GM10266 (cell line): Measurements from ENCODE around the gene ZSWIM6.

Experiments used
- DNase-seq: peaks from one replicate; pipeline ENCODE4 v3.0.0; 2012; ENCODE audit errors: extremely low spot score
- CTCF ChIP-seq: IDR thresholded peaks from 2 replicates; pipeline ENCODE4 v1.5.1; 2012; ENCODE audit warnings: mild to moderate bottlenecking, low read depth; ENCODE audit not compliant: control insufficient read depth, insufficient read depth; ENCODE audit errors: missing control alignments

Gene ZSWIM6

GRCh38 chr5:61350535-61350934 lies 18.5 kb downstream of the ZSWIM6 start:
- TF ChIP-seq CTCF, result no peak

DNA sequence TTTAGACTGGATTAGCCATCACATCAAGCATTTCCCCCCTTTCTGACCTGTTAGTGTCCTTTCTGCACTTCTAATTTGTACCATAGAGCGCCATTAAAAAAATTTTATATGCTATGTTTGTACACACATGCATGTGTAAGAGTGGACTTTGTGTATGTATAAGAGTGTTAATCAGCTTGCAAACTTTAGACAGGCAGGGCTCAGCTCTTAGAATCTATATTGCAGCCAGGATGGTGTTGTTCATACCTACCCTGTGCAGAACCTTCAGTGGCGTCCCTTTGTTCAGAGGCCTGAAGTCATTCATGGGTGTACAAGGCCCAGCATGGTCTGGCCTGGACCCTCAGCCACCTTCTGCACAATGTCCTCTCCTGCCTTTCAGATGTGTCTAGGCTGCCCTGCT lies 19.7 kb downstream of the ZSWIM6 start:
- no peak for TF ChIP-seq CTCF

More at GRCh38 chr5:61350535-61350934, 18.5 kb downstream of the ZSWIM6 start:
- DNase-seq, result no peak

DNA sequence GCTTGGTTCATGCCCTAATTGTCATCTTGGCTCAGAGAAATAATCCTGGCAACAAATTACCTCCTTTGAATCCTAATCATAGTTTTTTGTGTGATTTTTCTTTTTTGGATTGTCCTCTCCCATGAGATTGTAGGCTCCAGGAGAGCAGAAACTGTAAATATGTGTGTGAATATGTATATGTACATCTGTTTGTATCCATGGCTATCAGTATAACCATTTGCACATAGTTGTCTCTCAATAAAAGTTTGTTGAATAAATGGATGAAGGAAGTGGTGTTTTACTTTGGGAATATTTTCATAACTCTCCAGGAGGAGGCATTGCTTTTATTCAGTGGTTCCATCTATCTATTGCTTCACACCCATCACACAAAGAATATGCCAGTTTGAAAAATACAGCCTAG lies 20.1 kb downstream of the ZSWIM6 start:
- DNase-seq, result no peak
- TF ChIP-seq CTCF, result no peak

More for the DNA sequence above, 19.7 kb downstream of the ZSWIM6 start:
- no peak for DNase-seq

GRCh38 chr5:61352612-61353156 lies 20.6 kb downstream of the ZSWIM6 start:
- TF ChIP-seq CTCF, result no peak
- DNase-seq, result no peak

DNA sequence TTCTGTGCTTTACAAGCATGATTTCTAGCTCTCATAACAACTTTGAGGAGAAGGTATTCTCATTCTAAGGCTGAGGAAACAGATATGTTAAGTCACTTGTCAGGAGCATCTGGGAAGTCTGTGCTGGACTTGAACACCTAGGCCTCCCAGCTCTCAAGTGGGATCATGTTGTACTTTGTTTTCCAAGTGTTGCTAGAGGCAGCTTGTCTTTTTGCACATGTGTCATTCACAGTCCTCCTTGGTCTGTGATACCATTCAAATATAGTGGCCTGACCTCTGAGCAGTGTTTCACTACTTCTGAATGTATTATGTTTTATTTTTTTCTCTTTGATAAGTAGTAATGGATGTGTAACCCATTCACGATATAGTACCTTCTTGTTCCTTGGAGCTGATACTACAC lies 21.2 kb downstream of the ZSWIM6 start:
- TF ChIP-seq CTCF, result no peak
- DNase-seq, result no peak

GRCh38 chr5:61354199-61354598 lies 22.1 kb downstream of the ZSWIM6 start:
- no peak for DNase-seq
- no peak for TF ChIP-seq CTCF

- no peak for TF ChIP-seq CTCF
- DNase-seq, result no peak
These were observed 25.7 kb downstream of the ZSWIM6 start for GRCh38 chr5:61357745-61358144.
